Fibroblast of skin of left biceps (primary cell): Measurements from ENCODE around the gene IL17REL.

ENCODE experiments used
- DNase-seq, 2 experiments: peaks; one replicate each; pipeline ENCODE4 v3.0.0-alpha.2; 2013; ENCODE audit warnings: low read depth in 2 of 2

IL17REL gene

DNA sequence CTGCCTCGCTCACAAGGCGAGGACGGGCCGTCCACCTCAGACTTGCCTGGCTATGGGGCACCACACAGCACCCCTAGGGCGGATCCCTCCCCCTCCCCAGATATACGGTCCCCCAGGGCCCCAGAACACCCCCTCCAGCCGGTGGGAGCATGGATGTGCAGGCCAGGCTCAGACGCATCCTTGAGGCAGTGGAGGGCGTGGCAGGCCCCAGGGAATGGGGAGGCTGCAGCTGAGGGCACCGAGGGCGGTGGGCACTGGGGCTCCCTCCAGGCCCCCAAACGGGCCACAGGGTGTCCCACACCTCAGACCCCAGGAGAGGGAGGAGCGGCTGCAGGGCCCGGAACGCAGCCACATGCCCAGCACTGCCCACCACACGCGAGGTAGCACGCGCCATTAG lies 33.5 kb upstream of the IL17REL start:
- no peak for DNase-seq

DNA sequence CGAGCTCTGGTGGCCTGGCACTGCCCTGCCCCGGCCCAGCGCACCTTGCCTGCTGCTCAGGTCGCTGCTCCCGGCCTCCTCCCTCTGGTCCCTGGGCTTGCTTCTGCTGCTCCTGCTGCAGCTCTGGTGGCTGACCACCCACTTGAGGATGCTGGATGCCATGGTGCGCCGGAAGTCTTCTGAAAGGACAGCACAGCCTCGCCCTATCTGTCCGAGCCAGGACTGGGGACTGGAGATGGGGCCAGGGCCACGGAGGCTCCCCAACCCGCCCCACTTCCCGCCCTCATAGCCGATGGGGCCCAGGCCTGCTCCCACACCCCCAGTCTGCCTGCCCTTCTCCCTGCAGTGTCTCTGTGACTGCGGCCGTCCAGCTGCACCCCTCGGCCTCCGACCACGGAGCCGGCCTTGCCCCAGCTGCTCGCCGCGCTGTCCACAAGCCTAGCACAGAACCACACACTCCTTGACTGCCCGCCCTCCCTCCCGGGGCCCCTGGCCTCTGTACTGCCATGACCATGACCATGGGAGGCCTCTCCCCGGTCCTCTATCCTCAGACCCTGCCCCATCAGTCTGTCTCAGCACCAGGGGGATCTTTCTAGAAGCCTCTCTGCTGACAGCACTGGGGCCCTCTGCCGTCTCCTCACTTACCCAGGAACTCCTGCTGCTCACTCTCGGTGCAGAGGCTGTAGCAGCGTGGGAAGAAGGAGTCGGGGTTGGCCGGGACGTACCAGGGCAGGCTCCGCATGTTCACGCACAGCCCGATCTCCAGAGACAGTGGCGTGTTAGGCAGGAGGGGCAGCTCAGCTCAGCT lies 32.9 kb upstream of the IL17REL start:
- DNase-seq: no peak

DNA sequence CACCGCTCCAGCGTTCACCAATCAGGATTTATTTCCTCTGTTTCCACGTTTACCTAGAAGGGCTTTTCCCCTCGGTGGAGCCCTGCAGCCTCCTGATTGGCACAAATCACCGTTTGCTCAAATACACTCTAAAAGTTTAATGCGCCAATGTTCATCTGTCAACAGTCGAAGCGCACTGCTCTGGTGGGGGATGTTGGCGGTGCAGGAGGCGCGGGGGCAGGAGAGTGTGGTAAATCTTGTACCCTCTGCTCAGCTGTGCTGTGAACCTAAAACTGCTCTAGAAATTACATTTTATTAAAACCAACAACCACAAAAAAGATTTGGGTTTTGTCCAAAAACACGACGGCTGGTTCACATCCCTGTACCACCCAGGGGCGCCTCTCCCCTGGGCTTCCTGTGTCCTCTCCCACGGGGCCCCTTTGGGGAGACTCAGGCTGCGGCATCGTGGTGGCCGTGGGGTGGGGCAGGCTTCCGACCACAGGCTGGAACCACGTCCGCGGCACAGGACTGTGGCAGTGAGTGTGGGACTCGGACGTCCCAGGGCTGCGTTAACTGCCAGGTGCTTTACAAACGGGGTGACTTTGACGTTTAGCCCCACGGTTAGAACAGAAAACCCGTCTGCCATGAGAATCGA lies 32.0 kb upstream of the IL17REL start:
- DNase-seq: no peak

DNA sequence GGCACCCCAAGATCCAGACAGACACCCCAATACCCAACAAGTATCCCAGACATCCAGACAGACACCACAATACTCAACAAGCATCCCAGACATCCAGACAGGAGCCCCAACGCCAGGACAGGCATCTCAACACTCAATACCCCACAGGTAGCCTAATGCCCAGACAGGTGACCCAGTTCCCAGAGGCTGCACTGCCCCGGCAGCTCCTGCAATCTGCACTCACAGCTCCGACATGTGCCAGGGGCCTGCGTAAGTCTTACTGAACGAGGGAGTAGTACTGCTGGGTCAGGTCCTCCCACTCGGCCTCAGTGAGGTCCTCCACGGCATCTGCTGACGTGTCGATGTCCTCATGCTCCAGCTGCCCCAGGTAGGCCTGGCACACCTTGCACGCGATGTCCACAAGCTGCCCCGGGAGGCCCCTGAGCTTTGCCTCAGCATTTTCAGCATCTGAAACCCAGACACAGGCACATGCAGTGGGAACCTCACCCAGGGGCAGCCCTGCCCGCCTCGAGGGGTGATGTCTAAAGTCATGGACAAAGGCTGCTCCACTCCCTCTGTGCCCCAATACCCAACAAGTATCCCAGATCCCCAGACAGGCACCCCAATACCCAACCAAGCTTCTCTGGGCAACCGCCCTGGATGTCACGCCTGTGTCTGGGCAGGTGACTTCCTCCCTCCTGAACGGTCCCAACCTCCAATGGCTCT lies 28.9 kb upstream of the IL17REL start:
- DNase-seq: no peak

DNA sequence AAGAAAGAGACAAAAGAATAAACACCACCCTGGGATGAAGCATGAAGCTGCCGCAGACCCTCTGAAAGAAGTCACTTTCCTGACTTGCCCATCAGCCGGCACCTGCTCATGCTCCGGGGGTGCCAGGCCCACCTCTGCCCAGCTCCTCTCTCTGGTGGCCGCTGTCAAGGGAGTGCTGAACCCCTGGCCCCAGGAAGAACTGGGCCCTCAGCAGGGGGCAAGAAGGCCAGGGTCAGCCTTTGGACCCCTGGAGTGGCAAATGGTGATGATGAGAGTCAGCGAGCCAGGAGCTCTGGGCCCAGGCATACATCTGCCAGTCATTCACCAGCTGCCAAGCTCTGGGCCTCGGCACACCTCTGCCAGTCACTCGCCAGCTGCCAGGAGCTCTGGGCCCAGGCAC lies 28.2 kb upstream of the IL17REL start:
- DNase-seq: no peak

DNA sequence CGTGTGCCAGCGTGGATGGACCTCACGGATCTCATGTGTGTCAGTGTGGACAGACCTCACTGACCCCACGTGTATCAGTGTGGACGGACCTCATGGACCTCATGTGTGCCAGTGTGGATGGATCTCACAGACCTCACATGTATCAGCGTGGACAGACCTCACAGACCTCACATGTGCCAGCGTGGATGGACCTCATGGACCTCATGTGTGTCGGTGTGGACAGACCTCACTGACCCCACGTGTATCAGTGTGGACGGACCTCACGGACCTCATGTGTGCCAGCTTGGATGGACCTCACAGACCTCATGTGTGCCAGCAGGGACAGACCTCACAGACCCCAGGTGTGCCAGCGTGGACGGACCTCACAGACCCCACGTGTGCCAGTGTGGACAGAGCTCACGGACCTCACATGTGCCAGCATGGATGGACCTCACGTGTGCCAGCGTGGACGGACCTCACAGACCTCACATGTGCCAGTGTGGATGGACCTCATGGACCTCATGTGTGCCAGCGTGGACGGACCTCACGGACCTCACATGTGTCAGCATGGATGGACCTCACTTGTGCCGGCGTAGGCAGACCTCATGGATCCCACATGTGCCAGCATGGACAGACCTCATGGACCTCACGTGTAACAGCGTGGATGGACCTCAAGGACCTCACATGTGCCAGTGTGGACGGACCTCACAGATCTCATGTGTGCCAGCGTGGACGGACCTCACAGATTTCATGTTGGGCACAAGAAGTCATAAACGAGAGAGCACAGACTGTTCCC lies 27.3 kb upstream of the IL17REL start:
- DNase-seq: no peak

DNA sequence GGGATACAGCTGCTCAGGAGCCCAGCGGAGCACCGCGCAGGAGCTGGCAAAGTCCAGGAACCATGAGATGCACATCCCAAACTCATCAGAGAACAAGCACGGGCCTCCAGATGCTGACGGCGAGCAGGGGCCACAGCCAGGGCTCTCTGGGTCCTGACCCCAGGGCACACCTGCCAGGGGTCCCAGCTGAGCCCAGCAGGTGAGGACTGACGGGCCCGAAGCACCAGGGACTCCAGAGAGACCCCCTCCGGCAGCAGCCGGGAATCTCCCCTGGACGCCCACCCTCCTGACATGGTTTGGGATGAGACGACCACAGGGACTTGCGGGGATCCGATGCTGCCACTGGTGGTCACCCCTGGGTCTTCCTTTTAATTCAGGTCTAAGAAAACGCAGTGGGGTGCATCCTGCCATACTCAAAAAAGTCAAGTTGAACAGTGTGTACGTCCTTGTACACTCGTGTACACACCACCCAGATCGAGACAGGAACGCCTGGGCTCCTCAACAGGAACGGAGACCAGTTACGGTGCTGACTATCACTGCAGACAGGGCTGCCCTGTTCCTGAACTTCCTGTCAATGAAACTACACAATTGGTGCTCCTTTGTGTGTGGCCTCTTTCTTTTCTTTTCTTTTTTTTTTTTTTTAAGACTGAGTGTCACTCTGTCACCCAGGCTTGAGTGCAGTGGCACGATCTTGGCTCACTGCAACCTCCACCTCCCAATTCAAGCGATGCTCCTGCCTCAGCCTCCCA lies 23.6 kb upstream of the IL17REL start:
- no peak for DNase-seq

DNA sequence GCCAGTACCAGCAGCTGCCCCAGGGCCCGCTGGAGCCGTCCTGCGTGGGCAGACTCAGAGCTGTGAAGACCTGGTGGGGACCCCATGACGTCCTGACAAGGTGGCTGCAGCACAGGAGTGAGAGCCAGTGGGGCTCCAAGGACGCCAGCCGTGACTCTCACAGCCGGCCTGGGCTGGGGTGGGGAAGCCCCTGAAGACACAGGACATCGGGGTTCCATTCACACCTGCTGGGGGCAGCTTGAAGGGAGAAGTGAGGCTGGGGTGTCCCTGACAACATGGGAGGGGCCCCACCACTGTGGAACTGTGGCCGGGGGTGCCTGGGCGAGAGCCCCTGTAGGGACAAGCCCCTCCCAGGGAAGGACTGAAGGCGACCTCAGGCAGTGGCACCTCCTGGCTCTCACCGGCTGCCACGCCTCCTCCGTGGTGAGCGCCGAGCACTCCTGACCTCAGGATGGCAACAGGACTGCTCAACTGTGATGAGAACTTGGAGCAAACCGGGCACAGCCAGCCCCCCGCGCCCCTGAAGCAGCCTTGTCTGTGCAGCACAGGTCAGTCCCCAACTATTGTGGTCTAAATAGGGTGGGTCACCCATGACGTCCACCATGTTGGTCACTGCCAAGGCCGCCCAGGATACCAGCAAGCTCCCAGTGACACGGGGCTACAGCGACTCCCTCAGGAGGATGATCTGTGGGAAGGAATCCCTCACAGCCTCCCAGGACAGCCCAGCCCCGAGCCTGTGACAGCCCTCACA lies 22.7 kb upstream of the IL17REL start:
- DNase-seq: no peak

DNA sequence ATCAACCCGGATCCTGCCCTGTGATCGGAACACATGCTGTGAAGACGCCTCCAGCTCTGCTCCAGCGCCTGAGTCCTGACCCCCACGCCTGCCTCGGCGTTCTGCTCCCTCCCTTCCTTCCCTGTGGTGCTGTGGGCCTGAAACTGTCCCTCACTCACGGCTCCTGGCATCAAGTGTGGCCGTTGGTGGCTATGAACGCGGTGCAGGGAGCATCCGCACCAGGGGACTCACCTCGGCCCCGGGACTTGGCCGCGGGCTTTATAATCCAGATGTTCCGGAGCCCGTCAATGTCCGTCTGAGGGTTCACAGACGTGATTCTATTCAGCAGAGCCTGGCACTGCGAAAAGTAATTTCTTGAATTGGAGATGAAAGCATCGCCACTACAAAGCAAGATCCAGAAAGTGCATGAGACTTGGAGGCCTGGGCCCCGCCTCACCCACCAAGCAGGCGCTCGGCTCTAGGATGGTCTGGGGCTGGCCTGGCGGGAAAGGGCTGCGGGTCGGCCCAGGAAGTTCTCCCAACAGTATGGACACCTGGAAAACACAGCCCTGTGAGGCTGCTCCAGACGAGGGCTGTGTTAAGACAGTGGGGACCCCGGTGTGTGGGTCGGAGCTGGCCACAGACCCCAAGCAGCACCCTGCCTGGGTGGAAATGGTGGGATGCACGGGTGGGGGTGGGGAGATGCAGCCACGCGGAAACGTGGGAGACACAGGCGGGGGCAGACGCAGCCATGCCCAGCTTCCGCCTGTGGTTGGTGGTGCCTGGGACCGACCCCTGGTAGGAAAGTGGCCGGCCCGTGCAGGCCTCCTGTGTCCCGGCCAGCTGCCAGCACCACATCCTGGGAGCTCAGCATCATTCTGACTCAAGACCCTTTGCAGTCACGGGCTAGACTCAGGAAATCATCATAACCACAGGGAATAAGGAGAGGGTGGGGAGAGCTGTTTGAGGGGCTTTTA lies 21.8 kb upstream of the IL17REL start:
- DNase-seq: no peak

DNA sequence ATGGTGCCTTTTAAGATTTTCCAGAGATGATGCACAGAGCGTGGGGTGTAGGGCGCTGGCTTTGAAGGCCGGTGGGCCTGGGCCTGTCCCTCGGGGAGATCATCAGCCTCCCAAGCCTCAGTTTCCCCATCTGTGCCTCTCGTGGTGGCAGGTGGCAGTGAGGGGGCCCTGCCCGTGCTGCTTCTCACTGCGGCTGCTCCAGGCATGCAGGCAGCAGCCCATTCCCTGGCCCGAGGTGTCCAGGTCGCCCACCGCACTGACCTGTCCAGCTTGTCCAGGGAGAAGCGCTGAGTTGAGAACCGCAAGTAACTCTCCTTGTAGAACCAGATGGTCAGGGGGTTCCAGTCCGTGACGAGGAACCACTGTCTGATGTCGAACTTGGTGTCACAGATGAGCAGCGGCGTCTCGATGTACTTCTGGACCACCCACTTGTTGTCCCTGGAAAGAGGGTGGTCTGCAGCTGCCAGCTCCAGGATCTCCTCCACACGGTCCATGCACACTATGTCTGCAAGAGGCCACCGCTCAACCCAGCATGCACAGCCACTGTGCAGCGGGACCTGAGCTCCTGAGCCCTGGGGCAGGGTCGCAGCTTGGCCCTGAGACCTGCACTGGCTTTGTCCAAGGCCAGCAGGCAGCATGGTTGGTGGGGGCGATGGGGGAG lies 20.5 kb upstream of the IL17REL start:
- DNase-seq: no peak

DNA sequence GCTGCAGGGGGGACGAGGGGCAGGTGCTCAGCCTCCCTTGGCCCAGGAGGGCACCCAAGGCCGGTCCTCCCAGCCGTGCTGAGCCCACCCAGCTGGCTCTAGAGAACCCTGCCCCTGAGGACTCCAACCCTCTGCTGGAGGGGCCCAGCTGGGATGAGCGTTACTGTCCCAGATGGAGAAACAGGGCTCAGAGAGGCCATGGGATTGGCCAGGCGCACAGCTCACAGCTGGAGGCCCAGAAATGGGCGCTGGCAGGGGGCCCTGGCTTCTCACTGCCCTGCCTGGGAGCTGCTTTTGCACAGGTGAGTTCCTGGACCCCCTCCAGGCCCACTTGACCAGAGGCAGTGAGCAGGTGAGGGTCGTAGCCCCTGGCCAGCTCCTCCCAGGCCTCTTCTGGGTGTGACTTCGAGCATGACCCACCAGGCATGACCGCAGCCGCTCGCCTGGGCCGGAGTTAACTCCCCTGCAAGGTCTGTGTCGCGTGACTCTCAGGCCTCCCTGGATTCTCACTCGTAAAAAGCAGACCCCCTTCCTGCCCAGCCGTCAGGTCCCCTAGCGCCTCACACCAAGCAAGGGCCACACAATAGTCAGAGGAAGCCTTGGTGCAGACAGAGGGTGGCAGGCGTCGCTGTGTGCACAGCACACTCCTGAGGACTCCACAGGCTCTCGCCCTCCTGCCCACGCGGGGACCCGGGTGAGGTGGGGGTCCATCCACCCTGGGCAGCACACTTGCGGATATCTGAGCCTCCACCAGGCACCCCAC lies 19.7 kb upstream of the IL17REL start:
- DNase-seq: no peak

DNA sequence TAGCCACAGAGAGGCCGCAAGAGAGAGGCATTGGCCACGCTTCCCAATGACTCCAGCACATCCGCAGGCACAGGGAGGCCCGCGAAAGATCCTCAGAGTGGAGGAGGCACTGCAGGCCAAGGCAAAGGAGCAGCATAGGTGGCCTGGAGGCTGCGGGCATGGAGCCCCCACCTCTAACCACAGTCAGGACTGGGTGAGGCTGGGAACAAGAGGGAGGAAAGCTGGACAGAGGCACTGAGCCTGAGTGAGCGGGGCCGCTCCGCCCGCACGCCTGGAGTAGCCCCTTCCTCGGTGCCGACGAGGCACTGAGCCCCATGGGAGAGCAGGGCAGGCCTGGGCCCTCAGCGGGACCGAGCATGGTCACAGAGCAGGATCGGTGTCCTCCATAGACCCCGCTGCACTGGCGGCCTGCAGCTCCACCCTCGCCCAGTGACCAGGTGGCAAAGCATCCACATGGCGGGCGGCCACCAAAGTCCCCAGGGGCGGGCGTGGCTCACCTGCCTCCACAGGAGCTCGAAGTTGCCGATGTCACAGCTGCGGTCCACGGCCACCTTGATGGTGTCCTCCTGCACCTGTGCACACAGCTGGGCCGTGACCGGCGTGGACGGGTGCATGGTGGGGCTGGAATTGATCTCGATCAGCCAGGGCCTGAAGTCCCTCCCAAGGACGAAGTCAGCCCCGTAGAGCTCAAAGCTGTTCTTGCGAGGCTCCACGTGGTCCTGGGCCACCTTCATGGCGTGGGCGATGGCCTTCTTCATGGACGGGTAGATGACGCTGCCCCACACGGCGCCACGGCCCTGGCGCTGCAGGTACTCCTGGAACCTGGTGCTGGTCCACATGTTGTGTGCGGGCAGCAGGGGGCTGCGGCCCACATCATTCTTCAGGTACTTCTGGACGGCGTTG lies 18.9 kb upstream of the IL17REL start:
- no peak for DNase-seq

DNA sequence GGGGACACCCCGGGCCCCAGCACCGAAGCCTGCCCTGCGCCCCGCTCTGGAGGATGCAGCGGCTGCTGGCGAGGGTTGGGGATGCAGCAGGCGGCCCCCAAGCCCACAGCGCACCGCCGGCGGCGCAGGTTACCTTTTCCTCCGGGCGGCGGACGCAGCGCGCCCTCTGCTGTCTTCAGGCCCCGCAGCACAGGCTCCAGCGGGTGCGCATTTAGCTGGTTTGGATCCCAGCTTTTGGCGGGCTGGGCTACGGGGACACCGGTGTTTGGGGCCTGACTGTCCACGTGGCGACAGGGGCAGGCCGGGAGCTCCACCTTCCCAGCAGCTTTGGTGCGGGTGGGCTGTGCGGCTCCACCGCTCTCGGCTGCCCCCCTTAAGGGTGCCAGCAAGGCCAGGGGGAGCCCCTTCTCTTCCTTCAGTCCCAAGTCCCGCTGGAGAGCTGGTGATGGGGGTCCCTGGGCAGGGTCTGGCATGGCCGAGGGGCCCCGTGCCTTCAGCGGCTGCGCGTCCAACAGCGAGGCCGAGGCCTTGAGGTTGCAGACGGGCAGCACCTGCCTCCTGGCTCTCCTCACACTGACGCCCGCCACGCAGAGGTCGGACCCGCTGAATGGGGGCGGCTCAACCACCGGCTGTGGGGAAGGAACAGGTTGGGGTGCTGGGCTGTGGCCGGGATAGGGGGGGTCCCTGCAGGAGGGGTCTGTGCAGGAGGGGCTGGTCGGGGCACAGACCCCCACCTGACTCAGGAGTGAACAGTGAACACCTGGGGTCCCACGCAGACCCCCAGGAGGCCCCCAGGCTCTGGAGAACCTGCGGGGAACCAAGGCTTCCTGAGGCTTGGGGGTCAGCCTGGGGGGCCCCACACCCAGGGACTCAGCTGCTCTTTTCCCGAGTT lies 18.0 kb upstream of the IL17REL start:
- DNase-seq: peak; percentile 10

DNA sequence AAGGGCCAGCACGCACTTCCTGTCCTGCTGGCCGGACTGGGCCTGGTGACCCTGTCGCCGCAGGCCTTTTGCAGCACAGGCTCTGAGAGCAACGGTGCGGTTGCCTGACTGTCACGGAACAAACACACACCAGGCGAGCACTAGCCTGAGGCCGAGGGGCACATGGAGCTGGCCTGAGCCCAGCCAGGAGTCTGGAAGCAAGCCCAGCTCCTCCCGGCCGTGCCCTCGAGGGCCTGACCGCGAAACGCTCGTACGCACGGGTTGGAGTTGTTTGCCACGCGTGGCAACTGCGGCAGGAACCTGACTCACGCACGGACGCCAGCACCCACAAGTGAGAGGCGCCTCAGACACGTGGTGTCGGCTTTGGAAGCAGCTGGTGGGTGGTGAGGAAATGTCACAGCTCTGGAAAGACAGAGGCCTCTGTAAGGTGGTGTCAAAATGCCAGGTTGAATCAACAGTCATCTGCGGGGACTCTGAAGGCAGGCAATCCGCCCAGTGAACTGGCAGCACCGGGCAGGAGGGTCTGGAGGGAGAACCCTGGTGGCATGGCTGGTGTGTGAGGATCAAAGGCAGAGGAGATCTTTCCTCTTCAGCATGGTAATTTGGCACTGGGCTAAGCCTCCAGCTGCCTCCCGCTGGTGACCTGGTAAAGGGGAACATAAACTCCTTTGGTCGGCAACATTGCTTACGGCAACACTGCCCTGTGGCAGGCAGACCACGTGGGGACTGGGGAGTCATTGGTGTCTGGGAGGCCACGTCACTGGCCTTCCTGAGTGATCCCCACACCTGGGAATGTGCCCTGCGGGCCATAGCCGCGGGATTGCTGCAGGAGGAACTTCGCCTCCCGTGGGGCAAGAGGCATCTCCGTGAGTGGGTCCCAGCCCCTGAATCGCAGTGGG lies 15.3 kb upstream of the IL17REL start:
- DNase-seq: no peak

DNA sequence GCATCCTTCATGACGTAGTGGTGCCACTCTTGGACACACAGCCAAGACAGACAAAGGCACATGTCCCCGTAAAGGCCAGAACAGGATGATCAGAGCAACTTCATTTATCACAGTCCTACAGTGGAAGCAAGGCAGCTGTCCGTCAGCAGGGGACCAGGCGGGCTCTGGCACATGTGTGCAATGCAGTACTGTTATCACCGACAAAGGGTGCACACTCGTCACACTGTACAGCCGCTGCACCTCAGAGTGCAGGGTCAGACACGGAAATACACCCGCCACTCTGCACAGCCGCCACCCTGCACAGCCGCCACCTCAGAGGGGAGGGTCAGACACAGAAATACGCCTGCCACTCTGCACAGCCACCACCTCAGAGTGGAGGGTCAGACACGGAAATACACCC lies 13.4 kb upstream of the IL17REL start:
- DNase-seq: no peak
